K562 (cell line): ENCODE results near the gene FGGY. TPM values are rescaled to one million over a fixed set of nuclear protein-coding genes. Genes with fewer than 3 reads are reported as not detected.

Experiments
- ATAC-seq: fragments of 200-7000 bp; cut with Tn5 transposase; 3 replicates; pipeline ENCODE4 v1.9.1; 2020; ENCODE audit warnings: moderate library complexity
- BruUV-seq: library from RNA; stranded (reverse); fragments of 400-500 nt; replicated peaks from 2 replicates; lab custom pipeline; 2021; lab: Mats Ljungman, UMichigan
- CTCF ChIA-PET: fragments of 300-600 bp; formaldehyde crosslinking; extraction: SDS; loops from one replicate; lab custom pipeline; 2021; ENCODE audit warnings: low intra/inter-chr PET ratio; lab: Yijun Ruan, JAX
- POLR2A ChIA-PET: fragments of 300-600, 350-650 bp; sonication (Branson Sonifier 250); formaldehyde crosslinking; extraction: SDS; loops from one replicate; lab custom pipeline; 2021; ENCODE audit warnings: antibody characterized with exemption, inconsistent platforms; lab: Yijun Ruan, JAX
- DNase-seq, 4 experiments: peaks; one replicate each; pipeline versions ENCODE4 v3.0.0 to v3.0.0-alpha.2; 2011 to 2018; ENCODE audit warnings: low spot score in 3 of 4, mixed read lengths in 3 of 4; ENCODE audit errors: extremely low read depth in 1 of 4
- FAIRE-seq: peaks from 2 replicates; lab custom pipeline; 2011; peaks lifted over from hg19 to GRCh38; lab: Jason Lieb, UNC
- H2AFZ ChIP-seq: 2 replicates; pipeline ENCODE4 v1.6.0; 2011; ENCODE audit warnings: low read depth, low read length, control low read depth, inconsistent platforms
- H3K27ac ChIP-seq: fragments of 200-600 bp; 3 replicates; pipeline ENCODE4 v1.8.0; 2011; ENCODE audit warnings: low read depth, mild to moderate bottlenecking, control low read depth, inconsistent platforms, low read length, moderate library complexity, mixed read lengths; ENCODE audit errors: extremely low read depth
- H3K27me3 ChIP-seq, 2 experiments: fragments of 300-600 bp in 1 of 2; 2 replicates in 1 of 2; 3 replicates in 1 of 2; pipeline versions ENCODE4 v1.6.0 to v1.8.0; 2011; ENCODE audit warnings: inconsistent platforms in 2 of 2, low read length in 2 of 2, mild to moderate bottlenecking in 1 of 2, mixed read lengths in 1 of 2, moderate library complexity in 1 of 2; ENCODE audit not compliant: control insufficient read depth in 2 of 2, insufficient read depth in 2 of 2
- H3K36me3 ChIP-seq: fragments of 300-600 bp; 3 replicates; pipeline ENCODE4 v1.8.0; 2011; ENCODE audit warnings: mild to moderate bottlenecking, low read length, inconsistent platforms; ENCODE audit not compliant: control insufficient read depth, insufficient read depth
- H3K4me1 ChIP-seq, 2 experiments: fragments of 200-600 bp in 1 of 2; replicated peaks in 1 of 2; 2 replicates in 1 of 2; 3 replicates in 1 of 2; pipeline versions ENCODE4 v1.5.1 to v1.8.0; 2011; ENCODE audit warnings: inconsistent platforms in 2 of 2, low read length in 2 of 2, mild to moderate bottlenecking in 1 of 2, mixed read lengths in 1 of 2, moderate library complexity in 1 of 2; ENCODE audit not compliant: control insufficient read depth in 2 of 2, insufficient read depth in 2 of 2
- H3K4me2 ChIP-seq: 2 replicates; pipeline ENCODE4 v1.6.1; 2011; ENCODE audit warnings: low read length, control low read depth, inconsistent platforms, mixed read lengths; ENCODE audit not compliant: insufficient read depth
- H3K4me3 ChIP-seq: fragments of 200-600 bp; sonication (generic), shearing (Covaris generic); 2 replicates; pipeline ENCODE4 v1.5.1; 2016; ENCODE audit warnings: control low read depth, inconsistent platforms
- H3K79me2 ChIP-seq: fragments of 200-600 bp; 3 replicates; pipeline ENCODE4 v1.8.0; 2011; ENCODE audit warnings: low read length, inconsistent platforms; ENCODE audit not compliant: control insufficient read depth, insufficient read depth
- H3K9ac ChIP-seq, 2 experiments: 2 replicates each; pipeline versions ENCODE4 v1.6.0 to v1.6.1; 2011; ENCODE audit warnings: low read depth in 2 of 2, low read length in 2 of 2, control low read depth in 1 of 2, inconsistent platforms in 1 of 2, mild to moderate bottlenecking in 1 of 2, mixed read lengths in 1 of 2; ENCODE audit not compliant: insufficient read depth in 1 of 2
- H3K9me1 ChIP-seq: one replicate; pipeline ENCODE4 v1.6.0; 2011; ENCODE audit warnings: inconsistent platforms, mild to moderate bottlenecking, low read length, moderate library complexity; ENCODE audit not compliant: control insufficient read depth, insufficient read depth
- H3K9me3 ChIP-seq: replicated peaks from 2 replicates; pipeline ENCODE4 v1.5.1; 2011; ENCODE audit warnings: low read depth, low read length, inconsistent platforms; ENCODE audit not compliant: control insufficient read depth, insufficient read depth
- H4K20me1 ChIP-seq: replicated peaks from 2 replicates; pipeline ENCODE4 v1.6.1; 2011; ENCODE audit warnings: low read length, inconsistent platforms, mixed read lengths; ENCODE audit not compliant: control insufficient read depth, insufficient read depth
- BCOR ChIP-seq: fragments of 450-650 bp; IDR thresholded peaks from 2 replicates; pipeline ENCODE4 v1.6.1; 2016
- BMI1 ChIP-seq: fragments of 150-350 bp; IDR thresholded peaks from 2 replicates; pipeline ENCODE4 v1.6.1; 2014; ENCODE audit warnings: low read length
- ETS1 ChIP-seq: conservative IDR thresholded peaks from 2 replicates; pipeline ENCODE4 v1.6.1; 2011; ENCODE audit warnings: low read depth, mild to moderate bottlenecking, low read length; ENCODE audit not compliant: control insufficient read depth
- HES1 ChIP-seq: fragments of 450-650 bp; IDR thresholded peaks from 2 replicates; pipeline ENCODE4 v1.6.1; 2016; ENCODE audit warnings: low read depth, mild to moderate bottlenecking, moderate library complexity
- L3MBTL2 ChIP-seq: fragments of 450-650 bp; IDR thresholded peaks from 2 replicates; pipeline ENCODE4 v1.6.1; 2016; ENCODE audit warnings: mild to moderate bottlenecking, moderate library complexity
- MCM5 ChIP-seq: fragments of 450-650 bp; IDR thresholded peaks from 2 replicates; pipeline ENCODE4 v1.6.1; 2016; ENCODE audit warnings: low read depth
- PHTF2 ChIP-seq: fragments of 250-450 bp; sonication (Bioruptor Pico); IDR thresholded peaks from 2 replicates; pipeline ENCODE4 v1.5.0; 2021; ENCODE audit warnings: mild to moderate bottlenecking
- RCOR1 ChIP-seq, 2 experiments: IDR thresholded peaks; 2 replicates each; pipeline ENCODE4 v1.6.1; 2012; ENCODE audit warnings: low read depth in 2 of 2, low read length in 2 of 2, borderline replicate concordance in 1 of 2, improper control_type of control experiment in 1 of 2
- SMARCA5 ChIP-seq: fragments of 450-650 bp; IDR thresholded peaks from 2 replicates; pipeline ENCODE4 v1.6.1; 2016
- ZNF175 ChIP-seq: fragments of 200-800 bp; sonication (Bioruptor generic); IDR thresholded peaks from 2 replicates; pipeline ENCODE4 v1.6.1; 2016; ENCODE audit warnings: low read depth, mild to moderate bottlenecking, missing genetic modification characterization, missing compliant biosample characterization
- ZNF311 ChIP-seq: fragments of 250-450 bp; sonication (Bioruptor Pico); IDR thresholded peaks from 2 replicates; pipeline ENCODE4 v1.4.0; 2020; ENCODE audit warnings: mild to moderate bottlenecking, moderate library complexity
- WGBS: fragments of 100-300 bp; shearing (Covaris generic); methylation state at CpG from one replicate; pipeline ENCODE4 v1.1.6; 2016; ENCODE audit warnings: low coverage, mixed read lengths; ENCODE audit not compliant: insufficient coverage; ENCODE audit errors: missing lambda C conversion rate; 5-methylcytosine and 5-hydroxymethylcytosine counted together
- in situ Hi-C: fragments of 300-500 bp; cut with MboI; formaldehyde crosslinking; loops from 4 replicates; pipeline ENCODE4 v1.15.0; 2018; ENCODE audit warnings: inconsistent platforms, mixed read lengths
- intact Hi-C: fragments of 100-400 bp; cut with micrococcal nuclease; formaldehyde crosslinking; loops from 2 replicates; pipeline ENCODE4 v1.14.2; 2022
- polyA plus RNA-seq, 8 experiments: library from polyadenylated mRNA; depleted of rRNA in 4 of 8; stranded (reverse) in 5 of 8; unstranded in 3 of 8; fragments of >200 nt; fragmentation: Nextera tagmentation in 2 of 8; fragmentation: Illumina TruSeq in 1 of 8; extraction: Ambion mirVana in 2 of 8; extraction: Trizol in 1 of 8; gene quantifications; 2 replicates each; pipeline versions ENCODE4 v1.2.1 to v1.2.3, GENCODE V29; 2011 to 2014; ENCODE audit warnings: inconsistent platforms in 1 of 8, missing spikeins in 1 of 8
- total RNA-seq, 7 experiments: library from RNA; depleted of rRNA in 6 of 7; stranded (reverse); fragments of >200 nt in 6 of 7; fragmentation: Illumina TruSeq in 2 of 7; extraction: Trizol in 2 of 7; gene quantifications; 2 replicates each; pipeline versions ENCODE4 v1.2.1 to v1.2.3, GENCODE V29; 2011 to 2021; ENCODE audit warnings: low replicate concordance in 1 of 7

FGGY gene
- total and polyA plus RNA-seq, 9 of the 15 experiments (the other 6 are each of a cell fraction or from before 2014, with no cell fraction given): 9.7 to 19.2 (median 12.6) TPM

GRCh38 chr1:59268406-59268805, 28.5 kb upstream of the FGGY start:
- POLR2A ChIA-PET: no interaction called here
- no peak for FAIRE-seq
- no peaks in the 10 kb centered on the region for H4K20me1 ChIP-seq

GRCh38 chr1:59271561-59272260, 25.2 kb upstream of the FGGY start:
- no peaks in the 10 kb centered on the region for H3K36me3 ChIP-seq
- no peaks in the 10 kb centered on the region for H3K9me3 ChIP-seq
- ChIA-PET POLR2A (interaction anchor here (0.5 to 0.9 kb wide), 2 partner anchors 59 to 166 kb away, joined by 3 read pairs; no protein-coding TSS in a partner anchor), CTCF (no interaction called here)
- BruUV-seq: no TSS peak
- H3K4me1 ChIP-seq: no peaks in the 10 kb centered on the region
- no peak overlapping the region for H3K4me3 ChIP-seq
- 0% methylated on average over 2 of the region's 2 CpGs for WGBS
- no peak overlapping the region for H3K27ac ChIP-seq
- ATAC-seq (no peak), DNase-seq (no peak), FAIRE-seq (no peak)
- H3K27me3 ChIP-seq: 0 out of 5 replicates have a peak, but pooled peaks cover 0 to 4% of the 10 kb centered on the region in 2 experiments
- no peaks in the 10 kb centered on the region for H3K79me2 ChIP-seq
- no peaks in the 10 kb centered on the region for H4K20me1 ChIP-seq
- no peak overlapping the region for H2AFZ ChIP-seq
- H3K9me1 ChIP-seq: no peaks in the 10 kb centered on the region
- in situ Hi-C loops (no loop called here), intact Hi-C loops (loop anchor here (2.0 kb wide), 1 partner anchor 69 kb away; no protein-coding TSS in a partner anchor)
- H3K4me2 ChIP-seq: no peak overlapping the region
- no peak overlapping the region for H3K9ac ChIP-seq
- TF ChIP-seq BCOR (no peak), SMARCA5 (no peak), L3MBTL2 (no peak), MCM5 (no peak), PHTF2 (CRISPR knock-in tag) (no peak), ZNF175 (no peak), RCOR1 (IDR thresholded peaks at IDR 0.05; ENCODE audit: borderline replicate concordance in 1 of 2, low read depth in 2 of 2, low read length in 2 of 2) (no peak), ZNF311 (CRISPR knock-in tag) (no peak), ETS1 (no peak), HES1 (no peak)

More at GRCh38 chr1:59268406-59268805, 28.5 kb upstream of the FGGY start:
- DNase-seq (no peak), ATAC-seq (no peak)
- BruUV-seq: no TSS peak
- Histone ChIP-seq H3K4me2 (no peak overlapping the region), H3K9ac (no peak overlapping the region), H3K79me2 (no peaks in the 10 kb centered on the region), H3K36me3 (no peaks in the 10 kb centered on the region), H3K4me3 (no peak overlapping the region), H3K9me3 (no peaks in the 10 kb centered on the region), H3K27ac (no peak overlapping the region), H3K9me1 (no peaks in the 10 kb centered on the region), H3K27me3 (0 out of 5 replicates have a peak, but pooled peaks cover 0 to 4% of the 10 kb centered on the region in 2 experiments), H2AFZ (no peak overlapping the region), H3K4me1 (no peaks in the 10 kb centered on the region; a peak in 1 of 5 replicates)
- WGBS: 0% methylated on average over 1 of the region's 1 CpG
- intact Hi-C loops: no loop called here
- CTCF ChIA-PET: no interaction called here
- in situ Hi-C loops: no loop called here
- no peak for TF ChIP-seq BMI1
